ENCODE measurements around the gene BIRC2. TPM values are rescaled to one million over a fixed set of nuclear protein-coding genes. Genes with fewer than 3 reads are reported as not detected.
"Not testable (repeated sequence)": the region's sequence is repeated elsewhere in the genome, so short reads cannot be mapped to it uniquely, and the experiment has no call there.

Gene BIRC2
- total and polyA plus RNA-seq, 9 of the 15 experiments (the other 6 are each of a cell fraction or from before 2014, with no cell fraction given), result 14.3 to 45.9 (median 20.7) TPM

GRCh38 chr11:102341311-102341710 lies 5.7 kb upstream of the BIRC2 start:
- not testable (repeated sequence) for H3K9me3 ChIP-seq (replicated peaks; ENCODE audit: control insufficient read depth, insufficient read depth, low read depth, low read length); H3K9ac ChIP-seq (ENCODE audit: insufficient read depth in 1 of 2, low read depth in 2 of 2, low read length in 2 of 2); H3K9me1 ChIP-seq (ENCODE audit: control insufficient read depth, insufficient read depth, low read length); H3K4me3 ChIP-seq; H3K27ac ChIP-seq (ENCODE audit: extremely low read depth, low read depth, low read length); H3K27me3 ChIP-seq (ENCODE audit: control insufficient read depth in 2 of 2, insufficient read depth in 2 of 2, low read length in 2 of 2); FAIRE-seq; H3K36me3 ChIP-seq (ENCODE audit: control insufficient read depth, insufficient read depth, low read length); ATAC-seq; H3K79me2 ChIP-seq (ENCODE audit: control insufficient read depth, insufficient read depth, low read length); H3K4me2 ChIP-seq (ENCODE audit: insufficient read depth, low read length); H4K20me1 ChIP-seq (replicated peaks; ENCODE audit: control insufficient read depth, insufficient read depth, low read length); BruUV-seq (replicated peaks); DNase-seq (ENCODE audit: extremely low read depth in 1 of 4, low spot score in 3 of 4)
- peak overlapping the region; percentile 57; the same call in 1 of the 2 replicates for H2AFZ ChIP-seq (ENCODE audit: low read depth, low read length)
- intact Hi-C loops (cut with micrococcal nuclease) (loop anchor here (1.0 to 2.0 kb wide), 4 partner anchors 53 to 325 kb away; no protein-coding TSS in a partner anchor), in situ Hi-C loops (cut with MboI) (loop anchor here (5.0 kb wide), 2 partner anchors 54 to 156 kb away; no protein-coding TSS in a partner anchor)
- CTCF ChIA-PET (ENCODE audit: low intra/inter-chr PET ratio), result interaction anchor here (1.1 to 1.7 kb wide), 3 partner anchors 155 to 271 kb away, joined by 3 to 12 read pairs (median 3); no protein-coding TSS in a partner anchor
- peaks cover 3 to 19% of the 10 kb centered on the region in 2 experiments; a peak in 4 of 5 replicates for H3K4me1 ChIP-seq (replicated peaks in 1 of 2; ENCODE audit: control insufficient read depth in 2 of 2, insufficient read depth in 2 of 2, low read length in 2 of 2)
- POLR2A ChIA-PET, result interaction anchor here (0.6 to 1.6 kb wide), 7 partner anchors 9 to 105 kb away, joined by 3 to 6 read pairs (median 4); no protein-coding TSS in a partner anchor
- WGBS (ENCODE audit: insufficient coverage, low coverage, missing lambda C conversion rate), result 27% methylated on average over 7 of the region's 7 CpGs

GRCh38 chr11:102341844-102342318 lies 5.1 kb upstream of the BIRC2 start:
- WGBS (ENCODE audit: insufficient coverage, low coverage, missing lambda C conversion rate), result 0% methylated on average over 1 of the region's 1 CpG
- Histone ChIP-seq H4K20me1 (replicated peaks; ENCODE audit: control insufficient read depth, insufficient read depth, low read length) (no peaks in the 10 kb centered on the region), H3K4me3 (no peak overlapping the region), H2AFZ (ENCODE audit: low read depth, low read length) (peak overlapping the region; percentile 57; the same call in 1 of the 2 replicates), H3K9me1 (ENCODE audit: control insufficient read depth, insufficient read depth, low read length) (no peaks in the 10 kb centered on the region), H3K79me2 (ENCODE audit: control insufficient read depth, insufficient read depth, low read length) (peaks cover 13% of the 10 kb centered on the region), H3K9ac (ENCODE audit: insufficient read depth in 1 of 2, low read depth in 2 of 2, low read length in 2 of 2) (no peak overlapping the region), H3K9me3 (replicated peaks; ENCODE audit: control insufficient read depth, insufficient read depth, low read depth, low read length) (no peaks in the 10 kb centered on the region), H3K36me3 (ENCODE audit: control insufficient read depth, insufficient read depth, low read length) (no peaks in the 10 kb centered on the region; the same call in 2 of the 3 replicates), H3K4me2 (ENCODE audit: insufficient read depth, low read length) (no peak overlapping the region; the same call in 1 of the 2 replicates), H3K4me1 (replicated peaks in 1 of 2; ENCODE audit: control insufficient read depth in 2 of 2, insufficient read depth in 2 of 2, low read length in 2 of 2) (peaks cover 3 to 19% of the 10 kb centered on the region in 2 experiments; a peak in 4 of 5 replicates), H3K27me3 (ENCODE audit: control insufficient read depth in 2 of 2, insufficient read depth in 2 of 2, low read length in 2 of 2) (no peaks in the 10 kb centered on the region; a peak in 1 of 5 replicates), H3K27ac (ENCODE audit: extremely low read depth, low read depth, low read length) (no peak overlapping the region; the same call in 2 of the 3 replicates)
- peak; percentile 96 for FAIRE-seq
- peak; percentile 80 to 96 (median 86) for DNase-seq (ENCODE audit: extremely low read depth in 1 of 4, low spot score in 3 of 4)
- peak; percentile 89 for ATAC-seq
- intact Hi-C loops (cut with micrococcal nuclease), result loop anchor here (1.0 to 2.0 kb wide), 4 partner anchors 53 to 325 kb away; no protein-coding TSS in a partner anchor
- in situ Hi-C loops (cut with MboI), result loop anchor here (5.0 kb wide), 2 partner anchors 55 to 155 kb away; no protein-coding TSS in a partner anchor
- BruUV-seq (replicated peaks), result no TSS peak
- CTCF ChIA-PET (ENCODE audit: low intra/inter-chr PET ratio), result interaction anchor here (1.1 to 1.7 kb wide), 4 partner anchors 72 to 271 kb away, joined by 3 to 12 read pairs (median 3); no protein-coding TSS in a partner anchor
- POLR2A ChIA-PET, result interaction anchor here (0.6 to 1.6 kb wide), 9 partner anchors 9 to 154 kb away, joined by 3 to 6 read pairs (median 4); no protein-coding TSS in a partner anchor
- TF ChIP-seq TEAD2 (tag; IDR thresholded peaks at IDR 0.05), result no peak
- 0 out of 2 replicates have a peak, but pooled peaks have one; percentile 44 for TF ChIP-seq TCF7 (IDR thresholded peaks at IDR 0.05; ENCODE audit: borderline replicate concordance)
- TF ChIP-seq IRF2 (CRISPR knock-in tag; IDR thresholded peaks at IDR 0.05), result no peak
- TF ChIP-seq TOE1 (IDR thresholded peaks at IDR 0.05; ENCODE audit: borderline replicate concordance), result peak; percentile 82
- TF ChIP-seq TOE1 (CRISPR knock-in tag; IDR thresholded peaks at IDR 0.05; ENCODE audit: borderline replicate concordance, low read depth), result no peak
- TF ChIP-seq, protein P1, sequence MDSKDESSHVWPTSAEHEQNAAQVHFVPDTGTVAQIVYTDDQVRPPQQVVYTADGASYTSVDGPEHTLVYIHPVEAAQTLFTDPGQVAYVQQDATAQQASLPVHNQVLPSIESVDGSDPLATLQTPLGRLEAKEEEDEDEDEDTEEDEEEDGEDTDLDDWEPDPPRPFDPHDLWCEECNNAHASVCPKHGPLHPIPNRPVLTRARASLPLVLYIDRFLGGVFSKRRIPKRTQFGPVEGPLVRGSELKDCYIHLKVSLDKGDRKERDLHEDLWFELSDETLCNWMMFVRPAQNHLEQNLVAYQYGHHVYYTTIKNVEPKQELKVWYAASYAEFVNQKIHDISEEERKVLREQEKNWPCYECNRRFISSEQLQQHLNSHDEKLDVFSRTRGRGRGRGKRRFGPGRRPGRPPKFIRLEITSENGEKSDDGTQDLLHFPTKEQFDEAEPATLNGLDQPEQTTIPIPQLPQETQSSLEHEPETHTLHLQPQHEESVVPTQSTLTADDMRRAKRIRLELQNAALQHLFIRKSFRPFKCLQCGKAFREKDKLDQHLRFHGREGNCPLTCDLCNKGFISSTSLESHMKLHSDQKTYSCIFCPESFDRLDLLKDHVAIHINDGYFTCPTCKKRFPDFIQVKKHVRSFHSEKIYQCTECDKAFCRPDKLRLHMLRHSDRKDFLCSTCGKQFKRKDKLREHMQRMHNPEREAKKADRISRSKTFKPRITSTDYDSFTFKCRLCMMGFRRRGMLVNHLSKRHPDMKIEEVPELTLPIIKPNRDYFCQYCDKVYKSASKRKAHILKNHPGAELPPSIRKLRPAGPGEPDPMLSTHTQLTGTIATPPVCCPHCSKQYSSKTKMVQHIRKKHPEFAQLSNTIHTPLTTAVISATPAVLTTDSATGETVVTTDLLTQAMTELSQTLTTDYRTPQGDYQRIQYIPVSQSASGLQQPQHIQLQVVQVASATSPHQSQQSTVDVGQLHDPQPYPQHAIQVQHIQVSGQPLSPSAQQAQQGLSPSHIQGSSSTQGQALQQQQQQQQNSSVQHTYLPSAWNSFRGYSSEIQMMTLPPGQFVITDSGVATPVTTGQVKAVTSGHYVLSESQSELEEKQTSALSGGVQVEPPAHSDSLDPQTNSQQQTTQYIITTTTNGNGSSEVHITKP (IDR thresholded peaks at IDR 0.05; ENCODE audit: partially characterized antibody), result peak; percentile 77
- TF ChIP-seq, protein P2, sequence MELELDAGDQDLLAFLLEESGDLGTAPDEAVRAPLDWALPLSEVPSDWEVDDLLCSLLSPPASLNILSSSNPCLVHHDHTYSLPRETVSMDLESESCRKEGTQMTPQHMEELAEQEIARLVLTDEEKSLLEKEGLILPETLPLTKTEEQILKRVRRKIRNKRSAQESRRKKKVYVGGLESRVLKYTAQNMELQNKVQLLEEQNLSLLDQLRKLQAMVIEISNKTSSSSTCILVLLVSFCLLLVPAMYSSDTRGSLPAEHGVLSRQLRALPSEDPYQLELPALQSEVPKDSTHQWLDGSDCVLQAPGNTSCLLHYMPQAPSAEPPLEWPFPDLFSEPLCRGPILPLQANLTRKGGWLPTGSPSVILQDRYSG (tag; conservative IDR thresholded peaks at IDR 0.05; ENCODE audit: low read depth), result no peak
- 0 out of 2 replicates have a peak, but pooled peaks have one; percentile 33 for TF ChIP-seq ZBTB17 (CRISPR knock-in tag; IDR thresholded peaks at IDR 0.05)
- no peak for TF ChIP-seq PPARD (CRISPR knock-in tag; IDR thresholded peaks at IDR 0.05)

Measured in K562 (cell line).